Activated B cell treated with CpG ODN at 0.5 μM for 24 hours (primary cell): ENCODE data around the gene SCFD2. TPM values are rescaled to one million over a fixed set of nuclear protein-coding genes. Genes with fewer than 3 reads are reported as not detected.
"Not testable (repeated sequence)": the region's sequence is repeated elsewhere in the genome, so short reads cannot be mapped to it uniquely, and the experiment has no call there.

Source experiments
- ATAC-seq: fragments of 200-7000 bp; cut with Tn5 transposase; one replicate; pipeline ENCODE4 v1.10.0; 2021; ENCODE audit warnings: low read depth, mild to moderate bottlenecking, moderate library complexity
- CTCF ChIA-PET: fragments of 350-600 bp; sonication (Branson Sonifier 250); formaldehyde crosslinking; loops from one replicate; lab custom pipeline; 2021; ENCODE audit warnings: antibody characterized with exemption; lab: Charles Lee
- POLR2A ChIA-PET: fragments of 350-600 bp; sonication (Branson Sonifier 250); formaldehyde crosslinking; loops from one replicate; lab custom pipeline; 2021; ENCODE audit warnings: antibody characterized with exemption; lab: Charles Lee
- DNase-seq: peaks from one replicate; pipeline ENCODE4 v3.0.0; 2022
- H3K27ac Mint-ChIP-seq: one replicate; pipeline ENCODE4 v1.8.0; 2020; ENCODE audit warnings: mixed read lengths
- H3K27me3 Mint-ChIP-seq: one replicate; pipeline ENCODE4 v1.8.0; 2021; ENCODE audit warnings: mixed read lengths
- H3K36me3 Mint-ChIP-seq: one replicate; pipeline ENCODE4 v1.8.0; 2021; ENCODE audit warnings: low read depth, mixed read lengths
- H3K4me1 Mint-ChIP-seq: one replicate; pipeline ENCODE4 v1.8.0; 2021; ENCODE audit warnings: mixed read lengths
- H3K4me3 Mint-ChIP-seq: one replicate; pipeline ENCODE4 v1.8.0; 2020; ENCODE audit warnings: mild to moderate bottlenecking, mixed read lengths
- H3K9me3 Mint-ChIP-seq: one replicate; pipeline ENCODE4 v1.8.0; 2020; ENCODE audit warnings: mixed read lengths
- intact Hi-C: fragments of 100-400 bp; cut with micrococcal nuclease; formaldehyde crosslinking; loops from one replicate; pipeline ENCODE4 v1.15.1; 2024
- total RNA-seq: library from RNA; stranded (reverse); gene quantifications from 2 replicates; pipeline ENCODE4 v1.2.3, GENCODE V29; 2022
- TF ChIP-seq, protein P1 (sequence below): fragments of 200-600 bp; IDR thresholded peaks from one replicate; pipeline ENCODE4 v1.8.0; 2022; ENCODE audit warnings: antibody characterized with exemption, mild to moderate bottlenecking

SCFD2 gene
- total RNA-seq, 1 donor from 2014 or later = 46.6 TPM

DNA sequence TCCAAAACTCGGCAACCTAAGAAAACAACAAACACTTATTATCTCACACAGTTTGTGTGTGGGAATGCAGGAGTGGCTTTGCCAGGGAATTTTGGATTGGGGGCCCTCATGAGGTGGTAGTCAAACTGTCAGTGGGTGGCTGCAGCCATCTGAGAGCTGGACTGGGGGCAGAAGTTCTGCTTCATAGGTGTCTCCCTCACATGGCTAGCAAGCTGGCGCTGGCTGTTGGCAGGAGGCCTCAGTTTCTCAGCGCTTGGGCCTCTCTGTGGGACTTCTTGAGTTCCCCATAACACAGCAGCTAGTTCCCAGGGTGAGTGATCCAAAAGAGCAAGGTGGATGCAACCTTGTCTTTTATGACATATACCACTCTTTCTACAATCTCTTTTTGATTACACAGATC, 529.7 kb downstream of the SCFD2 start:
- POLR2A ChIA-PET = no interaction called here
- no peak overlapping the region for H3K27ac Mint-ChIP-seq
- TF ChIP-seq, protein P1, sequence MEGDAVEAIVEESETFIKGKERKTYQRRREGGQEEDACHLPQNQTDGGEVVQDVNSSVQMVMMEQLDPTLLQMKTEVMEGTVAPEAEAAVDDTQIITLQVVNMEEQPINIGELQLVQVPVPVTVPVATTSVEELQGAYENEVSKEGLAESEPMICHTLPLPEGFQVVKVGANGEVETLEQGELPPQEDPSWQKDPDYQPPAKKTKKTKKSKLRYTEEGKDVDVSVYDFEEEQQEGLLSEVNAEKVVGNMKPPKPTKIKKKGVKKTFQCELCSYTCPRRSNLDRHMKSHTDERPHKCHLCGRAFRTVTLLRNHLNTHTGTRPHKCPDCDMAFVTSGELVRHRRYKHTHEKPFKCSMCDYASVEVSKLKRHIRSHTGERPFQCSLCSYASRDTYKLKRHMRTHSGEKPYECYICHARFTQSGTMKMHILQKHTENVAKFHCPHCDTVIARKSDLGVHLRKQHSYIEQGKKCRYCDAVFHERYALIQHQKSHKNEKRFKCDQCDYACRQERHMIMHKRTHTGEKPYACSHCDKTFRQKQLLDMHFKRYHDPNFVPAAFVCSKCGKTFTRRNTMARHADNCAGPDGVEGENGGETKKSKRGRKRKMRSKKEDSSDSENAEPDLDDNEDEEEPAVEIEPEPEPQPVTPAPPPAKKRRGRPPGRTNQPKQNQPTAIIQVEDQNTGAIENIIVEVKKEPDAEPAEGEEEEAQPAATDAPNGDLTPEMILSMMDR = no peak
- no peak for ATAC-seq
- H3K27me3 Mint-ChIP-seq = peaks cover 15% of the 10 kb centered on the region
- H3K36me3 Mint-ChIP-seq = no peaks in the 10 kb centered on the region
- H3K4me3 Mint-ChIP-seq = no peak overlapping the region
- DNase-seq = no peak
- intact Hi-C loops = no loop called here
- CTCF ChIA-PET = no interaction called here
- no peaks in the 10 kb centered on the region for H3K4me1 Mint-ChIP-seq
- no peaks in the 10 kb centered on the region for H3K9me3 Mint-ChIP-seq

DNA sequence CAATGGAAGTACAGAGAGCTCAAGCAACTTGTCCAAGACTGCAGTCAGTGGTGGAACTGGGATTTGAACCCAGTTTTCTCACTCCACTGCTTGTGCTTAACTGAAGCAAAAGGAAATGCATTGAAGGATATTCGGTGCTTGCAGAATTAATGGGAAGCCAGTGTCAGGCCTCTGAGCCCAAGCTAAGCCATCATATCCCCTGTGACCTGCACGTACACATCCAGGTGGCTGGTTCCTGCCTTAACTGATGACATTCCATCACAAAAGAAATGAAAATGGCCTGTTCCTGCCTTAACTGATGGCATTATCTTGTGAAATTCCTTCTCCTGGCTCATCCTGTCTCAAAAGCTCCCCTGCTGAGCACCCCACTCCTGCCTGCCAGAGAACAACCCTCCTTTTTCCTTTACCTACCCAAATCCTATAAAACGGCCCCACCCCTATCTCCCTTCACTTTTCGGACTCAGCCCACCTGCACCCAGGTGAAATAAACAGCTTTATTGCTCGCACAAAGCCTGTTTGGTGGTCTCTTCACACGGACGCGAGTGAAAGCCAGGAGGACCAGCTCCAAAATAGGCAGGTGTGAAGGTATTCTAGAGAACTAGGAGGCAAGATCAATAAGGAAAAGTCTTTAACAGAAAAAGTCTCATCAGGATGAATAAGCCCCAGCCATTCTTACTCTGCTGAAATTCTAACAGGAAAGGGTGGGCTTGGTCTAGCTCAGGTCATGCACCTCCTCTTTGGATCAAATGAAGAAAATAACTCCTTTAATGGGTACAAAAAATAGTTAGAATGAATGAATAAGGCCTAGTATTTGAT, 531.0 kb downstream of the SCFD2 start:
- ATAC-seq, DNase-seq, H3K27ac Mint-ChIP-seq, H3K9me3 Mint-ChIP-seq, H3K4me1 Mint-ChIP-seq, H3K36me3 Mint-ChIP-seq, CTCF ChIA-PET, POLR2A ChIA-PET, intact Hi-C loops, H3K4me3 Mint-ChIP-seq: not testable (repeated sequence)
- peaks cover 15% of the 10 kb centered on the region for H3K27me3 Mint-ChIP-seq

- no peak for DNase-seq
- ChIA-PET POLR2A (no interaction called here), CTCF (no interaction called here)
- Mint-ChIP-seq H3K27me3 (peaks cover 15% of the 10 kb centered on the region), H3K36me3 (no peaks in the 10 kb centered on the region), H3K27ac (no peak overlapping the region), H3K4me1 (no peaks in the 10 kb centered on the region), H3K9me3 (no peaks in the 10 kb centered on the region), H3K4me3 (no peak overlapping the region)
- TF ChIP-seq, protein P1 = no peak
- intact Hi-C loops = no loop called here
- ATAC-seq = no peak
Observed at GRCh38 chr4:52833941-52834525, 531.8 kb downstream of the SCFD2 start.

- H3K4me1 Mint-ChIP-seq = no peaks in the 10 kb centered on the region
- H3K27me3 Mint-ChIP-seq = no peaks in the 10 kb centered on the region
- H3K27ac Mint-ChIP-seq = no peak overlapping the region
- no peaks in the 10 kb centered on the region for H3K36me3 Mint-ChIP-seq
- TF ChIP-seq, protein P1 = no peak
- H3K9me3 Mint-ChIP-seq = no peaks in the 10 kb centered on the region
- intact Hi-C loops = no loop called here
- DNase-seq (no peak), ATAC-seq (no peak)
- CTCF ChIA-PET = no interaction called here
- POLR2A ChIA-PET = no interaction called here
- no peak overlapping the region for H3K4me3 Mint-ChIP-seq
Observed at GRCh38 chr4:52825460-52826090, 540.3 kb downstream of the SCFD2 start.

DNA sequence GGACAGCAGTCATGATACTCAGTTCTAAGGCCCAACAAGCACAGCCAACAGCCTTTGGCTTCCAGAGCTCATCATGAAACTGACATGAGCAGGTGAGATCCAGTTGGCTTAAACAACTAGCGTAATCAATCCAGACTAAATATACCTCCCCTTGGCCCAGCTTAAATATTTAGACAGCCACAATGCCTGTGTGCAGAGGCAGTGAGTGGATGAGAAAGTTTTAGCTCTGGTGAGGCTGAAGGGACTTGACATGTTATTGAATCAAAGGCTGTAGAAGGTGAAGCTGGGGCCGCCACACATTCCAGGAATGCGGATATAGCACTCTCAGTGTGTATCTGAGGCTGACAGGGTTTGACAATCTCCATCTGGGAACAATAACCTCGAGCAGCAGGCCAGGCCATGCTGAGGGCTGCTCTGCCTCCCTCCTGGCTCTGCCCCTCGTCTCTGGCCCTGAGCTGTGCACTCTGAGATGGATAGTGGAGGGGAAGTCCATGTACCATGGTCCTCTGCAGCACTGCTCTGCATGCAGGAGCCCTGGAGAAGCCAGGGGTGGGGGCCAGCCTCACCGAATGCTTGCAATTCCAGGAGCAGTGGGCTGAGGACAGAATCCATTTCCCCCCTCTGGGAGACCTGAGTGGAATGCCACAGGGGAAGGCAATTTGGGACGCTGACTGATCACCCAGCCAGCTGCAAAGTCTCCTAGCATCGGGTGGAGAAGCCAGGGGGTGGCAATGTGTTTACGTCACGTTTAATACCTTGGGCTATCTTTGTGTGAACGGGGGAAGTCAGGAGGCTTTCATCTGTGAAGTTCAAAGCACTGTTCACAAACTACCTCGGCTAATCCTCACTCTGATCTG, 541.0 kb downstream of the SCFD2 start:
- H3K27ac Mint-ChIP-seq = no peak overlapping the region
- CTCF ChIA-PET = no interaction called here

More for the DNA sequence above, 541.0 kb downstream of the SCFD2 start:
- intact Hi-C loops = no loop called here
- H3K4me1 Mint-ChIP-seq = no peaks in the 10 kb centered on the region
- TF ChIP-seq, protein P1 = no peak
- POLR2A ChIA-PET = no interaction called here
- H3K4me3 Mint-ChIP-seq = no peak overlapping the region
- H3K9me3 Mint-ChIP-seq = no peaks in the 10 kb centered on the region
- ATAC-seq (no peak), DNase-seq (no peak)
- no peaks in the 10 kb centered on the region for H3K36me3 Mint-ChIP-seq
- H3K27me3 Mint-ChIP-seq = no peaks in the 10 kb centered on the region
